K562 (cell line): ENCODE results near the gene TOP3A. TPM values are rescaled to one million over a fixed set of nuclear protein-coding genes. Genes with fewer than 3 reads are reported as not detected.

Source experiments
- ATAC-seq: fragments of 200-7000 bp; cut with Tn5 transposase; 3 replicates; pipeline ENCODE4 v1.9.1; 2020; ENCODE audit warnings: moderate library complexity
- BruUV-seq: library from RNA; stranded (reverse); fragments of 400-500 nt; replicated peaks from 2 replicates; lab custom pipeline; 2021; lab: Mats Ljungman, UMichigan
- CTCF ChIA-PET: fragments of 300-600 bp; formaldehyde crosslinking; extraction: SDS; loops from one replicate; lab custom pipeline; 2021; ENCODE audit warnings: low intra/inter-chr PET ratio; lab: Yijun Ruan, JAX
- POLR2A ChIA-PET: fragments of 300-600, 350-650 bp; sonication (Branson Sonifier 250); formaldehyde crosslinking; extraction: SDS; loops from one replicate; lab custom pipeline; 2021; ENCODE audit warnings: antibody characterized with exemption, inconsistent platforms; lab: Yijun Ruan, JAX
- DNase-seq, 4 experiments: peaks; one replicate each; pipeline versions ENCODE4 v3.0.0 to v3.0.0-alpha.2; 2011 to 2018; ENCODE audit warnings: low spot score in 3 of 4, mixed read lengths in 3 of 4; ENCODE audit errors: extremely low read depth in 1 of 4
- FAIRE-seq: peaks from 2 replicates; lab custom pipeline; 2011; peaks lifted over from hg19 to GRCh38; lab: Jason Lieb, UNC
- H2AFZ ChIP-seq: 2 replicates; pipeline ENCODE4 v1.6.0; 2011; ENCODE audit warnings: low read depth, low read length, control low read depth, inconsistent platforms
- H3K27ac ChIP-seq: fragments of 200-600 bp; 3 replicates; pipeline ENCODE4 v1.8.0; 2011; ENCODE audit warnings: low read depth, mild to moderate bottlenecking, control low read depth, inconsistent platforms, low read length, moderate library complexity, mixed read lengths; ENCODE audit errors: extremely low read depth
- H3K27me3 ChIP-seq, 2 experiments: fragments of 300-600 bp in 1 of 2; 2 replicates in 1 of 2; 3 replicates in 1 of 2; pipeline versions ENCODE4 v1.6.0 to v1.8.0; 2011; ENCODE audit warnings: inconsistent platforms in 2 of 2, low read length in 2 of 2, mild to moderate bottlenecking in 1 of 2, mixed read lengths in 1 of 2, moderate library complexity in 1 of 2; ENCODE audit not compliant: control insufficient read depth in 2 of 2, insufficient read depth in 2 of 2
- H3K36me3 ChIP-seq: fragments of 300-600 bp; 3 replicates; pipeline ENCODE4 v1.8.0; 2011; ENCODE audit warnings: mild to moderate bottlenecking, low read length, inconsistent platforms; ENCODE audit not compliant: control insufficient read depth, insufficient read depth
- H3K4me1 ChIP-seq, 2 experiments: fragments of 200-600 bp in 1 of 2; replicated peaks in 1 of 2; 2 replicates in 1 of 2; 3 replicates in 1 of 2; pipeline versions ENCODE4 v1.5.1 to v1.8.0; 2011; ENCODE audit warnings: inconsistent platforms in 2 of 2, low read length in 2 of 2, mild to moderate bottlenecking in 1 of 2, mixed read lengths in 1 of 2, moderate library complexity in 1 of 2; ENCODE audit not compliant: control insufficient read depth in 2 of 2, insufficient read depth in 2 of 2
- H3K4me2 ChIP-seq: 2 replicates; pipeline ENCODE4 v1.6.1; 2011; ENCODE audit warnings: low read length, control low read depth, inconsistent platforms, mixed read lengths; ENCODE audit not compliant: insufficient read depth
- H3K4me3 ChIP-seq: fragments of 200-600 bp; sonication (generic), shearing (Covaris generic); 2 replicates; pipeline ENCODE4 v1.5.1; 2016; ENCODE audit warnings: control low read depth, inconsistent platforms
- H3K79me2 ChIP-seq: fragments of 200-600 bp; 3 replicates; pipeline ENCODE4 v1.8.0; 2011; ENCODE audit warnings: low read length, inconsistent platforms; ENCODE audit not compliant: control insufficient read depth, insufficient read depth
- H3K9ac ChIP-seq, 2 experiments: 2 replicates each; pipeline versions ENCODE4 v1.6.0 to v1.6.1; 2011; ENCODE audit warnings: low read depth in 2 of 2, low read length in 2 of 2, control low read depth in 1 of 2, inconsistent platforms in 1 of 2, mild to moderate bottlenecking in 1 of 2, mixed read lengths in 1 of 2; ENCODE audit not compliant: insufficient read depth in 1 of 2
- H3K9me1 ChIP-seq: one replicate; pipeline ENCODE4 v1.6.0; 2011; ENCODE audit warnings: inconsistent platforms, mild to moderate bottlenecking, low read length, moderate library complexity; ENCODE audit not compliant: control insufficient read depth, insufficient read depth
- H3K9me3 ChIP-seq: replicated peaks from 2 replicates; pipeline ENCODE4 v1.5.1; 2011; ENCODE audit warnings: low read depth, low read length, inconsistent platforms; ENCODE audit not compliant: control insufficient read depth, insufficient read depth
- H4K20me1 ChIP-seq: replicated peaks from 2 replicates; pipeline ENCODE4 v1.6.1; 2011; ENCODE audit warnings: low read length, inconsistent platforms, mixed read lengths; ENCODE audit not compliant: control insufficient read depth, insufficient read depth
- CTCF ChIP-seq, 3 experiments: IDR thresholded peaks in 2 of 3; conservative IDR thresholded peaks in 1 of 3; 2 replicates each; pipeline ENCODE4 v1.5.1; 2011 to 2012; ENCODE audit warnings: low read length in 3 of 3, mild to moderate bottlenecking in 3 of 3, control low read depth in 2 of 3, improper control_type of control experiment in 1 of 3, inconsistent platforms in 1 of 3, low read depth in 1 of 3, mixed read lengths in 1 of 3, moderate library complexity in 1 of 3; ENCODE audit not compliant: insufficient read depth in 2 of 3
- E2F5 ChIP-seq: sonication (generic); formaldehyde crosslinking; IDR thresholded peaks from 2 replicates; pipeline ENCODE4 v1.8.0; 2022; ENCODE audit warnings: mild to moderate bottlenecking, missing genetic modification reagents
- ELF1 ChIP-seq: fragments of 200-800 bp; sonication (Bioruptor generic); IDR thresholded peaks from 2 replicates; pipeline ENCODE4 v1.6.1; 2016; ENCODE audit warnings: missing genetic modification characterization, missing compliant biosample characterization
- ERF ChIP-seq: fragments of 450-650 bp; formaldehyde crosslinking; IDR thresholded peaks from 2 replicates; pipeline ENCODE4 v1.4.0; 2020; ENCODE audit warnings: mild to moderate bottlenecking, mixed read lengths
- HNRNPUL1 ChIP-seq: fragments of 200-400 bp; formaldehyde crosslinking; IDR thresholded peaks from 2 replicates; pipeline ENCODE4 v1.6.1; 2017; ENCODE audit warnings: low read length
- MNT ChIP-seq, 2 experiments: fragments of 450-650 bp; conservative IDR thresholded peaks; 2 replicates each; pipeline ENCODE4 v1.6.1; 2017; ENCODE audit warnings: mild to moderate bottlenecking in 2 of 2, moderate library complexity in 2 of 2
- NFXL1 ChIP-seq: fragments of 450-650 bp; formaldehyde crosslinking; IDR thresholded peaks from 2 replicates; pipeline ENCODE4 v1.4.0; 2021; ENCODE audit warnings: mild to moderate bottlenecking
- NR2C1 ChIP-seq, 2 experiments: fragments of 450-650 bp; IDR thresholded peaks; 2 replicates each; pipeline ENCODE4 v1.6.1; 2017; ENCODE audit warnings: mild to moderate bottlenecking in 2 of 2, antibody characterized with exemption in 1 of 2, inconsistent platforms in 1 of 2, missing compliant biosample characterization in 1 of 2, missing genetic modification characterization in 1 of 2
- POLR3G ChIP-seq: IDR thresholded peaks from 2 replicates; pipeline ENCODE4 v1.6.1; 2011; ENCODE audit not compliant: insufficient read length, insufficient replicate concordance; ENCODE audit errors: extremely low read depth
- ZFP1 ChIP-seq: fragments of 450-650 bp; formaldehyde crosslinking; IDR thresholded peaks from 2 replicates; pipeline ENCODE4 v1.4.0; 2020; ENCODE audit warnings: mild to moderate bottlenecking, mixed read lengths
- ZNF146 ChIP-seq: IDR thresholded peaks from one replicate; pipeline ENCODE4 v1.6.1; 2018; ENCODE audit warnings: missing compliant biosample characterization; ENCODE audit not compliant: unreplicated experiment
- WGBS: fragments of 100-300 bp; shearing (Covaris generic); methylation state at CpG from one replicate; pipeline ENCODE4 v1.1.6; 2016; ENCODE audit warnings: low coverage, mixed read lengths; ENCODE audit not compliant: insufficient coverage; ENCODE audit errors: missing lambda C conversion rate; 5-methylcytosine and 5-hydroxymethylcytosine counted together
- in situ Hi-C: fragments of 300-500 bp; cut with MboI; formaldehyde crosslinking; loops from 4 replicates; pipeline ENCODE4 v1.15.0; 2018; ENCODE audit warnings: inconsistent platforms, mixed read lengths
- intact Hi-C: fragments of 100-400 bp; cut with micrococcal nuclease; formaldehyde crosslinking; loops from 2 replicates; pipeline ENCODE4 v1.14.2; 2022
- polyA plus RNA-seq, 8 experiments: library from polyadenylated mRNA; depleted of rRNA in 4 of 8; stranded (reverse) in 5 of 8; unstranded in 3 of 8; fragments of >200 nt; fragmentation: Nextera tagmentation in 2 of 8; fragmentation: Illumina TruSeq in 1 of 8; extraction: Ambion mirVana in 2 of 8; extraction: Trizol in 1 of 8; gene quantifications; 2 replicates each; pipeline versions ENCODE4 v1.2.1 to v1.2.3, GENCODE V29; 2011 to 2014; ENCODE audit warnings: inconsistent platforms in 1 of 8, missing spikeins in 1 of 8
- total RNA-seq, 7 experiments: library from RNA; depleted of rRNA in 6 of 7; stranded (reverse); fragments of >200 nt in 6 of 7; fragmentation: Illumina TruSeq in 2 of 7; extraction: Trizol in 2 of 7; gene quantifications; 2 replicates each; pipeline versions ENCODE4 v1.2.1 to v1.2.3, GENCODE V29; 2011 to 2021; ENCODE audit warnings: low replicate concordance in 1 of 7

TOP3A gene
- total and polyA plus RNA-seq, 9 of the 15 experiments (the other 6 are each of a cell fraction or from before 2014, with no cell fraction given), result 5.2 to 49.7 (median 24.7) TPM

- DNase-seq (no peak), ATAC-seq (no peak), FAIRE-seq (no peak)
- no peak overlapping the region for H3K9ac ChIP-seq
- peaks cover 0 to 15% of the 10 kb centered on the region in 2 experiments; a peak in 1 of 5 replicates for H3K4me1 ChIP-seq
- H3K4me2 ChIP-seq, result no peak overlapping the region
- POLR2A ChIA-PET, result no interaction called here
- BruUV-seq, result no TSS peak
- H3K27me3 ChIP-seq, result no peaks in the 10 kb centered on the region
- peaks cover 8% of the 10 kb centered on the region; the same call in 2 of the 3 replicates for H3K36me3 ChIP-seq
- CTCF ChIA-PET, result no interaction called here
- H3K9me3 ChIP-seq, result no peaks in the 10 kb centered on the region
- intact Hi-C loops (no loop called here), in situ Hi-C loops (no loop called here)
- TF ChIP-seq CTCF (IDR thresholded peaks at IDR 0.05 in 2 of 3, conservative IDR thresholded peaks at IDR 0.05 in 1 of 3; ENCODE audit: insufficient read depth in 2 of 3, low read depth in 1 of 3, low read length in 3 of 3), result no peak
- TF ChIP-seq E2F5, result no peak
- TF ChIP-seq ZNF146 (CRISPR knock-in tag), result no peak
- TF ChIP-seq NR2C1 (IDR thresholded peaks at IDR 0.05), result no peak
- TF ChIP-seq NR2C1 (tag; IDR thresholded peaks at IDR 0.05), result no peak
- no peak for TF ChIP-seq NFXL1 (CRISPR knock-in tag)
- no peak for TF ChIP-seq ELF1 (tag)
- no peak for TF ChIP-seq ERF (CRISPR knock-in tag)
- no peak for TF ChIP-seq HNRNPUL1
- TF ChIP-seq MNT (conservative IDR thresholded peaks at IDR 0.05), result no peak
- TF ChIP-seq POLR3G, result no peak
- TF ChIP-seq ZFP1, result no peak
- no peaks in the 10 kb centered on the region for H3K9me1 ChIP-seq
- H3K27ac ChIP-seq, result no peak overlapping the region
- no peak overlapping the region for H2AFZ ChIP-seq
- H4K20me1 ChIP-seq, result no peaks in the 10 kb centered on the region
- no peaks in the 10 kb centered on the region for H3K79me2 ChIP-seq
- WGBS, result 81% methylated on average over 7 of the region's 19 CpGs
- H3K4me3 ChIP-seq, result no peak overlapping the region
Measured at GRCh38 chr17:18240449-18240848, 74.3 kb downstream of the TOP3A start.
